Right lobe of liver (tissue), 6 donors: Measurements from ENCODE around the gene GPC5. TPM values are rescaled to one million over a fixed set of nuclear protein-coding genes. Genes with fewer than 3 reads are reported as not detected.

ENCODE experiments used
- ATAC-seq, 4 donors: fragments of 200-7000 bp; cut with Tn5 transposase; one replicate each; pipeline ENCODE4 v1.9.1; 2020; ENCODE audit warnings: mild to moderate bottlenecking in 4 of 4, moderate library complexity in 4 of 4
- DNase-seq, 3 donors: peaks; one replicate each; pipeline ENCODE4 v3.0.0-alpha.2; 2020
- H3K27ac ChIP-seq, 3 donors: fragments of 200-600 bp; one replicate each; pipeline ENCODE4 v1.8.0; 2022
- H3K27me3 ChIP-seq, 2 donors: fragments of 200-600 bp; one replicate each; pipeline ENCODE4 v1.8.0; 2022
- H3K36me3 ChIP-seq, 4 donors: fragments of 200-600 bp; sonication (generic) in 1 of 4; one replicate each; pipeline versions ENCODE4 v1.5.1 to v1.8.0; 2017 to 2022; ENCODE audit warnings: control low read depth in 1 of 4
- H3K4me1 ChIP-seq, 4 donors: fragments of 200-600 bp; sonication (generic) in 1 of 4; one replicate each; pipeline versions ENCODE4 v1.5.1 to v1.8.0; 2017 to 2022; ENCODE audit warnings: control low read depth in 1 of 4
- H3K4me3 ChIP-seq, 3 donors: fragments of 200-600 bp; one replicate each; pipeline ENCODE4 v1.8.0; 2022
- H3K9me3 ChIP-seq, 4 donors: fragments of 200-600 bp; sonication (generic) in 1 of 4; one replicate each; pipeline versions ENCODE4 v1.5.1 to v1.8.0; 2017 to 2022; ENCODE audit warnings: control low read depth in 1 of 4
- CTCF ChIP-seq, 4 donors: fragments of 200-600 bp in 3 of 4; fragments of 450-650 bp in 1 of 4; IDR thresholded peaks; one replicate each; pipeline versions ENCODE4 v1.5.1 to v1.8.0; 2016 to 2022; ENCODE audit warnings: antibody characterized with exemption in 4 of 4, mild to moderate bottlenecking in 2 of 4
- POLR2A ChIP-seq: fragments of 450-650 bp; IDR thresholded peaks from one replicate; pipeline ENCODE4 v1.6.1; 2017; ENCODE audit warnings: antibody characterized with exemption, mild to moderate bottlenecking
- WGBS: methylation state at CpG from one replicate; pipeline ENCODE4 v1.1.6; 2018; ENCODE audit warnings: low coverage, low lambda C conversion rate; ENCODE audit not compliant: insufficient coverage; ENCODE audit errors: missing lambda C conversion rate; 5-methylcytosine and 5-hydroxymethylcytosine counted together
- intact Hi-C, 2 donors: fragments of 100-400 bp; cut with DNase I; formaldehyde crosslinking; loops; one replicate each; pipeline versions ENCODE4 v1.11.2 to v1.14.1; 2022
- total RNA-seq, 6 experiments: library from RNA; depleted of rRNA in 2 of 6; stranded (reverse); fragments of >200 nt in 2 of 6; fragmentation: NEBNext Ultra II Directional in 3 of 6; extraction: Animal tissue kit (Norgen Biotek cat#: 25700) in 3 of 6; gene quantifications; one replicate each; pipeline versions ENCODE4 v1.1.0 to v1.2.4, GENCODE V29; 2016 to 2023
- donor health status: DM: no; HTN: yes; CAD: no.
- donor health status: DM: no; HTN: no; CAD: no.
- donor health status: DM: no; HTN: no; CAD: no.
- donor health status: DM: no; HTN: yes; CAD: no.
- donor health status: DM: no; HTN: yes; CAD: no.

Gene GPC5
- total RNA-seq, 6 experiments from 2014 or later, result 0.12 to 0.99 (median 0.66) TPM

- H3K4me3 ChIP-seq, result no peak overlapping the region
- intact Hi-C loops, result no loop called here
- ATAC-seq (no peak), DNase-seq (no peak)
- WGBS, result 48% methylated on average over 5 of the region's 5 CpGs
- H3K27ac ChIP-seq, result no peak overlapping the region
- H3K9me3 ChIP-seq, result no peaks in the 10 kb centered on the region
- TF ChIP-seq CTCF (IDR thresholded peaks at IDR 0.05) (no peak), POLR2A (no peak)
- H3K36me3 ChIP-seq, result no peaks in the 10 kb centered on the region
- no peaks in the 10 kb centered on the region for H3K4me1 ChIP-seq
- no peaks in the 10 kb centered on the region for H3K27me3 ChIP-seq
Observed at GRCh38 chr13:91563799-91564198, 165.4 kb downstream of the GPC5 start.

GRCh38 chr13:91564396-91564795 lies 166.0 kb downstream of the GPC5 start:
- H3K9me3 ChIP-seq, result no peaks in the 10 kb centered on the region
- H3K36me3 ChIP-seq, result no peaks in the 10 kb centered on the region
- 72% methylated on average over 4 of the region's 4 CpGs for WGBS
- H3K27me3 ChIP-seq, result no peaks in the 10 kb centered on the region
- ATAC-seq, result no peak
- H3K4me3 ChIP-seq, result no peak overlapping the region
- intact Hi-C loops, result no loop called here
- no peaks in the 10 kb centered on the region for H3K4me1 ChIP-seq
- DNase-seq, result no peak
- H3K27ac ChIP-seq, result no peak overlapping the region
- no peak for TF ChIP-seq CTCF (IDR thresholded peaks at IDR 0.05)
- TF ChIP-seq POLR2A, result no peak

- Histone ChIP-seq H3K27me3 (no peaks in the 10 kb centered on the region), H3K4me3 (no peak overlapping the region), H3K4me1 (no peaks in the 10 kb centered on the region), H3K9me3 (no peaks in the 10 kb centered on the region), H3K27ac (no peak overlapping the region), H3K36me3 (no peaks in the 10 kb centered on the region)
- intact Hi-C loops, result no loop called here
- ATAC-seq (no peak), DNase-seq (no peak)
- 78% methylated on average over 5 of the region's 5 CpGs for WGBS
- TF ChIP-seq CTCF (IDR thresholded peaks at IDR 0.05), result no peak
- no peak for TF ChIP-seq POLR2A
Observed at GRCh38 chr13:91565296-91565695, 166.9 kb downstream of the GPC5 start.

- H3K36me3 ChIP-seq, result no peaks in the 10 kb centered on the region
- H3K4me1 ChIP-seq, result no peaks in the 10 kb centered on the region
- no peaks in the 10 kb centered on the region for H3K27me3 ChIP-seq
- intact Hi-C loops, result no loop called here
- WGBS, result 61% methylated on average over 5 of the region's 5 CpGs
- no peak overlapping the region for H3K27ac ChIP-seq
- no peaks in the 10 kb centered on the region for H3K9me3 ChIP-seq
- DNase-seq (no peak), ATAC-seq (no peak)
- no peak for TF ChIP-seq POLR2A
- no peak for TF ChIP-seq CTCF (IDR thresholded peaks at IDR 0.05)
- no peak overlapping the region for H3K4me3 ChIP-seq
Observed at GRCh38 chr13:91567485-91568207, 169.2 kb downstream of the GPC5 start.
